Stomach (tissue), 9 donors: Measurements from ENCODE around the gene PTPRD. TPM values are rescaled to one million over a fixed set of nuclear protein-coding genes. Genes with fewer than 3 reads are reported as not detected.

ENCODE experiments used
- DNase-seq, 2 donors: peaks; one replicate each; pipeline versions ENCODE4 v3.0.0 to v3.0.0-alpha.2; 2013 to 2019
- H3K27ac ChIP-seq, 5 donors: fragments of 200-600 bp in 4 of 5; sonication (generic) in 4 of 5; one replicate each; pipeline ENCODE4 v1.5.1; 2013 to 2019; ENCODE audit warnings: mild to moderate bottlenecking in 1 of 5, moderate library complexity in 1 of 5
- H3K27me3 ChIP-seq, 3 donors: fragments of 200-600 bp; sonication (generic); one replicate each; pipeline ENCODE4 v1.5.1; 2017 to 2019; ENCODE audit warnings: mixed run types in 1 of 3
- H3K36me3 ChIP-seq, 4 donors: fragments of 200-600 bp; sonication (generic); 1 replicate in 3 of 4; 2 replicates in 1 of 4; pipeline ENCODE4 v1.5.1; 2016 to 2019
- H3K4me1 ChIP-seq, 4 donors: fragments of 200-600 bp; sonication (generic); one replicate each; pipeline ENCODE4 v1.5.1; 2016 to 2019
- H3K4me3 ChIP-seq, 4 donors: fragments of 200-600 bp; sonication (generic) in 3 of 4; one replicate each; pipeline ENCODE4 v1.5.1; 2016 to 2019; ENCODE audit warnings: mild to moderate bottlenecking in 1 of 4
- H3K9me3 ChIP-seq, 4 donors: fragments of 200-600 bp; sonication (generic); one replicate each; pipeline ENCODE4 v1.5.1; 2016 to 2019
- EP300 ChIP-seq: sonication (generic); formaldehyde crosslinking; IDR thresholded peaks from one replicate; pipeline ENCODE4 v1.6.1; 2017; ENCODE audit warnings: antibody characterized with exemption
- POLR2A ChIP-seq, 4 donors: fragments of 450-650 bp; IDR thresholded peaks; one replicate each; pipeline ENCODE4 v1.6.1; 2016; ENCODE audit warnings: antibody characterized with exemption in 4 of 4, control low read depth in 2 of 4, mild to moderate bottlenecking in 1 of 4, moderate library complexity in 1 of 4
- POLR2AphosphoS5 ChIP-seq, 3 donors: sonication (generic); formaldehyde crosslinking; IDR thresholded peaks; one replicate each; pipeline ENCODE4 v1.6.1; 2016; ENCODE audit warnings: antibody characterized with exemption in 3 of 3
- WGBS, 5 donors: extraction: QIAGEN DNeasy Blood & Tissue Kit in 3 of 5; methylation state at CpG; one replicate each; pipeline versions ENCODE4 v1.1.5 to v1.1.7; 2013 to 2018; 5-methylcytosine and 5-hydroxymethylcytosine counted together
- intact Hi-C: fragments of 100-400 bp; cut with DNase I; formaldehyde crosslinking; loops from one replicate; pipeline ENCODE4 v1.15.1; 2023; ENCODE audit warnings: low total_unique reads
- polyA plus RNA-seq, 3 donors: library from polyadenylated mRNA; stranded (reverse); fragments of 200-250 nt; gene quantifications; one replicate each; pipeline ENCODE4 v1.2.3, GENCODE V29; 2013
- total RNA-seq, 5 donors: library from RNA; depleted of rRNA; stranded (reverse); fragments of >200 nt; gene quantifications; one replicate each; pipeline versions ENCODE4 v1.1.0 to v1.2.3, GENCODE V29; 2014 to 2016
- TF ChIP-seq, protein P1 (sequence below), 7 experiments: fragments of 450-650 bp in 4 of 7; fragments of 200-600 bp in 3 of 7; sonication (generic) in 3 of 7; IDR thresholded peaks; one replicate each; pipeline ENCODE4 v1.5.1; 2016 to 2019; ENCODE audit warnings: antibody characterized with exemption in 7 of 7, control low read depth in 2 of 7, mild to moderate bottlenecking in 1 of 7
- donor health status: healthy with polysubstance abuse.
- donor health status: Bipolar disorder and iron deficiency.
- donor health status: healthy.

PTPRD gene
- total and polyA plus RNA-seq, 8 donors = 0.12 to 53.1 (median 1.2) TPM

DNA sequence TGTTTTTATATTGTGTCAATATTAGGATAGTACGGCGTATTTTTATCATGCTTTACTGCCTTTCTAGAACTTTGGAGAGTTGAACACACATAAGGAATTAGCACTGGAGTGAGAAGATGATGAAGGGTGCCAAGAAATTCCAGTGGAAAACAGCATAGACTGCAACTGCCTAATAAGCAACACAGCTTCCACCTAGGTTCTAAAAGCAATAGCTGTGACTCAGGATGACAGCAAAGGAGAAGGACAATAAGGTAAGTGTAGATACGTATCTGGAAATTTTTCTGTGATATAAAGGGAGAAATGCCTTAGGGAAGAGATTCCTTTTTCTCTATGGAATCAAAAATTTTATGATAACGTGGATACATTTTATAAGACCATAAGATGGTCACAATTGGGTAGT lies 7.4 kb downstream of the PTPRD start:
- intact Hi-C loops = no loop called here
- Histone ChIP-seq H3K4me3 (no peak overlapping the region), H3K27me3 (peaks cover 0 to 6% (median 0%) of the 10 kb centered on the region in 3 donors), H3K4me1 (no peaks in the 10 kb centered on the region), H3K27ac (no peak overlapping the region), H3K36me3 (no peaks in the 10 kb centered on the region), H3K9me3 (no peaks in the 10 kb centered on the region)
- DNase-seq = no peak
- WGBS, 5 donors = 48 to 67% (median 61%) methylated on average over 4 of the region's 4 CpGs
- TF ChIP-seq POLR2A (IDR thresholded peaks at IDR 0.05) (no peak), EP300 (no peak), POLR2AphosphoS5 (IDR thresholded peaks at IDR 0.05) (no peak)
- TF ChIP-seq, protein P1, sequence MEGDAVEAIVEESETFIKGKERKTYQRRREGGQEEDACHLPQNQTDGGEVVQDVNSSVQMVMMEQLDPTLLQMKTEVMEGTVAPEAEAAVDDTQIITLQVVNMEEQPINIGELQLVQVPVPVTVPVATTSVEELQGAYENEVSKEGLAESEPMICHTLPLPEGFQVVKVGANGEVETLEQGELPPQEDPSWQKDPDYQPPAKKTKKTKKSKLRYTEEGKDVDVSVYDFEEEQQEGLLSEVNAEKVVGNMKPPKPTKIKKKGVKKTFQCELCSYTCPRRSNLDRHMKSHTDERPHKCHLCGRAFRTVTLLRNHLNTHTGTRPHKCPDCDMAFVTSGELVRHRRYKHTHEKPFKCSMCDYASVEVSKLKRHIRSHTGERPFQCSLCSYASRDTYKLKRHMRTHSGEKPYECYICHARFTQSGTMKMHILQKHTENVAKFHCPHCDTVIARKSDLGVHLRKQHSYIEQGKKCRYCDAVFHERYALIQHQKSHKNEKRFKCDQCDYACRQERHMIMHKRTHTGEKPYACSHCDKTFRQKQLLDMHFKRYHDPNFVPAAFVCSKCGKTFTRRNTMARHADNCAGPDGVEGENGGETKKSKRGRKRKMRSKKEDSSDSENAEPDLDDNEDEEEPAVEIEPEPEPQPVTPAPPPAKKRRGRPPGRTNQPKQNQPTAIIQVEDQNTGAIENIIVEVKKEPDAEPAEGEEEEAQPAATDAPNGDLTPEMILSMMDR (IDR thresholded peaks at IDR 0.05) = no peak

GRCh38 chr9:10604927-10605326 lies 7.9 kb downstream of the PTPRD start:
- TF ChIP-seq EP300 (no peak), POLR2A (IDR thresholded peaks at IDR 0.05) (no peak), POLR2AphosphoS5 (IDR thresholded peaks at IDR 0.05) (no peak)
- TF ChIP-seq, protein P1 (IDR thresholded peaks at IDR 0.05) = no peak
- Histone ChIP-seq H3K4me3 (no peak overlapping the region), H3K27ac (no peak overlapping the region), H3K9me3 (no peaks in the 10 kb centered on the region), H3K27me3 (peaks cover 0 to 6% (median 0%) of the 10 kb centered on the region in 3 donors), H3K4me1 (no peaks in the 10 kb centered on the region), H3K36me3 (no peaks in the 10 kb centered on the region)
- intact Hi-C loops = no loop called here
- DNase-seq = no peak
- WGBS, 5 donors = 7 to 30% (median 20%) methylated on average over 1 of the region's 1 CpG

- intact Hi-C loops = no loop called here
Observed at GRCh38 chr9:10597801-10598200, 15.0 kb downstream of the PTPRD start.

GRCh38 chr9:10594482-10594881 lies 18.3 kb downstream of the PTPRD start:
- peaks cover 0 to 2% (median 0%) of the 10 kb centered on the region in 4 donors for H3K9me3 ChIP-seq
- WGBS, 5 donors = 35 to 63% (median 56%) methylated on average over 3 of the region's 3 CpGs
- H3K4me1 ChIP-seq = no peaks in the 10 kb centered on the region
- H3K27me3 ChIP-seq = no peaks in the 10 kb centered on the region
- no peak for DNase-seq
- no peak overlapping the region for H3K27ac ChIP-seq
- no peak overlapping the region for H3K4me3 ChIP-seq
- TF ChIP-seq POLR2AphosphoS5 (IDR thresholded peaks at IDR 0.05) = no peak
- no peak for TF ChIP-seq POLR2A (IDR thresholded peaks at IDR 0.05)
- TF ChIP-seq EP300 = no peak
- TF ChIP-seq, protein P1 (IDR thresholded peaks at IDR 0.05) = no peak
- H3K36me3 ChIP-seq = no peaks in the 10 kb centered on the region
- intact Hi-C loops = no loop called here

More at GRCh38 chr9:10597801-10598200, 15.0 kb downstream of the PTPRD start:
- DNase-seq = no peak
- no peaks in the 10 kb centered on the region for H3K36me3 ChIP-seq
- TF ChIP-seq POLR2A (IDR thresholded peaks at IDR 0.05) (no peak), POLR2AphosphoS5 (IDR thresholded peaks at IDR 0.05) (no peak), EP300 (no peak)
- TF ChIP-seq, protein P1 (IDR thresholded peaks at IDR 0.05) = no peak
- H3K27ac ChIP-seq = no peak overlapping the region
- no peaks in the 10 kb centered on the region for H3K4me1 ChIP-seq
- H3K9me3 ChIP-seq = no peaks in the 10 kb centered on the region
- no peak overlapping the region for H3K4me3 ChIP-seq
- no peaks in the 10 kb centered on the region for H3K27me3 ChIP-seq
- WGBS, 5 donors = 59 to 92% (median 78%) methylated on average over 3 of the region's 3 CpGs
